SKM-1 (cell line): ENCODE results near the gene CNIH4.
"Not testable (repeated sequence)": the region's sequence is repeated elsewhere in the genome, so short reads cannot be mapped to it uniquely, and the experiment has no call there.

Source experiments
- DNase-seq: peaks from one replicate; lab custom pipeline; 2025; ENCODE audit not compliant: unreplicated experiment; lab: John Stamatoyannopoulos, UW

Gene CNIH4

DNA sequence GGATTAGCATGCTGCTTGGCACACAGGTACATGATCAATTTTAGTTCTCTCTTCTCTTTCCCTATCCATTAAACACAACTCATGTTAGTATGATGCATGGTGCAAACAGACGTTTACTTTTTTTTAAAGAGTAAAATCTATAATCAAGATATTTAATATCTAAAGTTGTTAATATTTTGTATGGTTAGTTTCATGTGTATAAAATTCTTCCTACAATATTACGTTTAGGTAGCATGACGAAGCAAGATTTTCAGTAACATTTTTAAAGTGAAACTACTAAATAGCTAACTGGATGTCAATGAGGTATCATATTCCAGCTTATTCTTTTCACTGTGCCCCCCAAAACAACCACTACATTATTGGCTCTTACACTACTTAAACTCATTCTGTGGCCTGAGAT, 36.6 kb downstream of the CNIH4 start:
- no peak for DNase-seq

DNA sequence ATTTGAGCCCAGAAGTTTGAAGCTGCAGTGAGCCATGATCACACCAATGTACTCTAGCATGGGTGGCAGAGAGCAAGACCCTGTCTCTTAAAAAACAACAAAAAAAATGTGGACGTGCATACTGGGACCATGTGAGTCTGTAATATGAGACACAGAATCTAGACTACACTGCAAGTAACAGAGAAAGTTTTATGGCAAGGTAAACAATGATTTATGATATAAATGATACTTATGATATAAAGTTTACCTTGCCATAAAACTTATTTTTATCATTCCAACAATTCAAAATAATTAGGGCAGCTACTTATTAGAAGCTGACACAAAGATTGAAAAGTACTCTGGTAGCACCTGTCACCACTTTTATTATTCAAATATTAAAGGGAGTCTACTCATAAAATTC, 43.2 kb downstream of the CNIH4 start:
- DNase-seq, result no peak

- DNase-seq, result no peak
Observed at GRCh38 chr1:224402472-224403036, 45.9 kb downstream of the CNIH4 start.

GRCh38 chr1:224404916-224405603, 48.4 kb downstream of the CNIH4 start:
- no peak for DNase-seq

GRCh38 chr1:224405604-224405970, 48.9 kb downstream of the CNIH4 start:
- DNase-seq, result no peak

- DNase-seq, result no peak
Observed at GRCh38 chr1:224406216-224406615, 49.5 kb downstream of the CNIH4 start.

DNA sequence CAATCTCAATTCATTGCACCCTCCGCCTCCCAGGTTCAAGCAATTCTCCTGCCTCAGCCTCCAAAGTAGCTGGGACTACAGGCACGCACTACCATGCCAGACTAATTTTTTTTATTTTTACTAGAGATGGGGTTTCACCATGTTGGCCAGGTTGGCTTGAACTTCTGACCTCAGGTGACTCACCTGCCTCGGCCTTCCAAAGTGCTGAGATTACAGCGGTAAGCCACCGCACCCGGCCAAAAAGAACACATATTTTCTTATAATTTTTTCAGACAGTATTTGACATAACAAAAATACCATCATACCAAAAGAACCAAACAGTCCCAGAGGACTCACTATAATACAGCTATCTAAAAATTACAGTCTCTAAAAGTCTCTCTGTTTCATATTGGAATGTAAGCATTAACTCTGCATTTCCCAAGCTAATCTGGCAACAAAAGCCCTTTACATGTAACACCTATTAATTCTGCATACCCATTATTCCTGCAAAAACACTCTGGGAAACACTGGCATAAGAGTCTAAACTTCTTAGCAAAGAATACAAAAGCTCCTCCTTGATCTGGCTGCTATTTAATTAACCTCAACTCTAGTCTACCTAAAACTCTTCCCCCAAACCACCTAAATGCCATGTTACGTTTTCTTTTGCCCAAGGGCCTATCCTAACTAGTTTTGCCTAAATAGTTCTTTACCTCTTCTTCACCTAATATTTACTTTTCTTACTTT, 51.1 kb downstream of the CNIH4 start:
- no peak for DNase-seq

DNA sequence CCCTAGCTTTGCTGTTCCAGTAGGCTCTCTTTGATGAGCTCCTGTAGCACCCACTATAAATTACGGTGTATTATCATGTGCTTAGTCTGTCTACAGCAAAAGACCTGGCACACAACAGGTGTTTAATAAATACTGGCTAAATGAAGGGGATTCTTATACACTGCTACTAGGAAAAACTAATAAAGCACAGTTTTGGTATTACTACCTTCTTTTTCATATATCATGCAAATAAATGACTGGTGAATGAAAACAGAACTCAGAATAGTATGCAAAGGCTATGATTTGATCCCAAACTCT, 51.6 kb downstream of the CNIH4 start:
- no peak for DNase-seq

GRCh38 chr1:224411766-224412165, 55.1 kb downstream of the CNIH4 start:
- no peak for DNase-seq

- DNase-seq, result no peak
Observed at GRCh38 chr1:224420106-224420505, 63.4 kb downstream of the CNIH4 start.

- no peak for DNase-seq
Observed at GRCh38 chr1:224425279-224425884, 68.7 kb downstream of the CNIH4 start.

DNA sequence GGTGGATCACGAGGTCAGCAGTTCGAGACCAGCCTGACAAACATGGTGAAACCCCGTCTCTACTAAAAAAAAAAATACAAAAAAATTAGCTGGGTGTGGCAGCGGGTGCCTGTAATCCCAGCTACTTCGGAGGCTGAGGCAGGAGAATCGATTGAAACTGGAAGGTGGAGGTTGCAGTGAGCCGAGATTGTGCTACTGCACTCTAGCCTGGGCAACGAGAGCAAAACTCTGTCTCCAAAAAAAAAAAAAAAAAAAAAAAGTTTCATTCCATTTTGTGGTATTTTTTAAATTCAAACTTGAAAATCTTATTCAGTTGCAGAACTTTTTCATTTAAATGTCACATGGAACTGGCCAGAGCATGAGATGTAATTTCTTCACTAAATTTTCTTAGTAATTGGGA, 70.2 kb downstream of the CNIH4 start:
- not testable (repeated sequence) for DNase-seq

DNA sequence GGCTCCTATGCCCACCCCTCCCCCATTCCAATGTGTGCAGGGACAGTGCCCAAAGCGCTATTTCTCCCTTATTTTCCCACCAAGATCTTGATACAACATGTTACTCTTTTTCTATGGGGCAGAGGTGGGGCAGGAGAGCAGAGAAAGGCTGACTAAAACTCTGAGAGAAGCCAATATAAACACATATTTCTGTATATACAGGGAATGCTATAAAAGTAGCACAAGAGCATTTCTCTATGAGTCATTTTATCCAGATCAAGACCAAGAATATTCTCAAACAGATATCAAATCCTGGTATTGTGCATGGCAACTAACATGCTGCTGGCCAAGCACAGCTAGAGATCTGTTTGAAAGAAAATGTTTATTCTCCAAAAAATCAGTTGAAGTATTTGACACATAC, 70.7 kb downstream of the CNIH4 start:
- DNase-seq, result no peak

GRCh38 chr1:224428713-224429112, 72.0 kb downstream of the CNIH4 start:
- not testable (repeated sequence) for DNase-seq
